Cardiac fibroblast (primary cell): ENCODE data around the gene GJB2.
A peak's percentile ranks its signal among the peaks of the same experiment; 100 is the strongest.

ENCODE experiments used
- DNase-seq, 2 donors: peaks; one replicate each; pipeline versions ENCODE4 v3.0.0 to v3.0.0-alpha.2; 2010; ENCODE audit warnings: low read depth in 2 of 2
- H3K4me3 ChIP-seq, 2 donors: replicated peaks in 1 of 2; 1 replicate in 1 of 2; 2 replicates in 1 of 2; pipeline ENCODE4 v1.5.1; 2011; ENCODE audit warnings: low read depth in 2 of 2, low read length in 2 of 2, mild to moderate bottlenecking in 2 of 2, moderate library complexity in 1 of 2
- CTCF ChIP-seq: IDR thresholded peaks from one replicate; pipeline ENCODE4 v1.5.1; 2011; ENCODE audit warnings: low read depth, mild to moderate bottlenecking, low read length, inconsistent platforms

Gene GJB2

GRCh38 chr13:20188667-20189553, 3.8 kb downstream of the GJB2 start:
- H3K4me3 ChIP-seq: no peak overlapping the region
- DNase-seq: no peak
- TF ChIP-seq CTCF: no peak

- DNase-seq: no peak
- H3K4me3 ChIP-seq: no peak overlapping the region
- no peak for TF ChIP-seq CTCF
These were observed 6.0 kb downstream of the GJB2 start for GRCh38 chr13:20186771-20187170.

- no peak overlapping the region for H3K4me3 ChIP-seq
- no peak for TF ChIP-seq CTCF
- DNase-seq: no peak
These were observed 7.2 kb downstream of the GJB2 start for GRCh38 chr13:20185366-20186056.

GRCh38 chr13:20182231-20182846, 10.4 kb downstream of the GJB2 start:
- DNase-seq: peak; percentile 82 to 84
- H3K4me3 ChIP-seq: no peak overlapping the region
- peak; percentile 90 for TF ChIP-seq CTCF

- TF ChIP-seq CTCF: no peak
- no peak for DNase-seq
These were observed 11.6 kb downstream of the GJB2 start for GRCh38 chr13:20181188-20181587.

GRCh38 chr13:20178156-20178555, 14.6 kb downstream of the GJB2 start:
- H3K4me3 ChIP-seq: no peak overlapping the region
- DNase-seq: no peak
- no peak for TF ChIP-seq CTCF

More at GRCh38 chr13:20181188-20181587, 11.6 kb downstream of the GJB2 start:
- no peak overlapping the region for H3K4me3 ChIP-seq
